Mesothelial cell of epicardium (in vitro differentiated cells): ENCODE results near the gene FXYD2. TPM values are rescaled to one million over a fixed set of nuclear protein-coding genes. Genes with fewer than 3 reads are reported as not detected.

ENCODE experiments used
- DNase-seq, 2 experiments: peaks; one replicate each; pipeline ENCODE4 v3.0.0; 2021; ENCODE audit warnings: low spot score in 2 of 2; ENCODE audit not compliant: unreplicated experiment in 2 of 2
- H3K27ac Mint-ChIP-seq: 2 replicates; pipeline ENCODE4 v1.8.0; 2021; ENCODE audit warnings: mixed read lengths
- H3K27me3 Mint-ChIP-seq: 2 replicates; pipeline ENCODE4 v1.8.0; 2021; ENCODE audit warnings: low read depth, mixed read lengths
- H3K36me3 Mint-ChIP-seq: 2 replicates; pipeline ENCODE4 v1.8.0; 2021; ENCODE audit warnings: mixed read lengths
- H3K4me1 Mint-ChIP-seq: 2 replicates; pipeline ENCODE4 v1.8.0; 2021; ENCODE audit warnings: mixed read lengths
- H3K4me3 Mint-ChIP-seq: 2 replicates; pipeline ENCODE4 v1.8.0; 2021; ENCODE audit warnings: mild to moderate bottlenecking, moderate library complexity, mixed read lengths
- H3K9me3 Mint-ChIP-seq: 2 replicates; pipeline ENCODE4 v1.8.0; 2021; ENCODE audit warnings: mixed read lengths
- CTCF ChIP-seq: fragments of 200-600 bp; sonication (generic); IDR thresholded peaks from one replicate; pipeline ENCODE4 v1.5.0; 2021; ENCODE audit warnings: antibody characterized with exemption; ENCODE audit not compliant: unreplicated experiment
- total RNA-seq: library from RNA; stranded (reverse); gene quantifications from 3 replicates; pipeline ENCODE4 v1.2.1, GENCODE V29; 2021

FXYD2 gene
- total RNA-seq, 1 donor from 2014 or later = 6.3 TPM

- no peak for TF ChIP-seq CTCF
- peaks cover 79% of the 10 kb centered on the region for H3K27me3 Mint-ChIP-seq
- H3K27ac Mint-ChIP-seq = no peak overlapping the region
- no peaks in the 10 kb centered on the region for H3K9me3 Mint-ChIP-seq
- H3K4me3 Mint-ChIP-seq = no peak overlapping the region
- H3K4me1 Mint-ChIP-seq = peaks cover 40% of the 10 kb centered on the region
- H3K36me3 Mint-ChIP-seq = no peaks in the 10 kb centered on the region
- peak in 1 of 2 experiments; percentile 71 for DNase-seq
Measured at GRCh38 chr11:117809236-117810055, 15.1 kb downstream of the FXYD2 start.

GRCh38 chr11:117808784-117809183 lies 15.8 kb downstream of the FXYD2 start:
- DNase-seq = no peak
- Mint-ChIP-seq H3K4me3 (no peak overlapping the region), H3K27ac (no peak overlapping the region), H3K27me3 (peaks cover 86% of the 10 kb centered on the region), H3K36me3 (no peaks in the 10 kb centered on the region), H3K9me3 (no peaks in the 10 kb centered on the region), H3K4me1 (peaks cover 34% of the 10 kb centered on the region)
- no peak for TF ChIP-seq CTCF

GRCh38 chr11:117807482-117808327 lies 16.8 kb downstream of the FXYD2 start:
- H3K4me3 Mint-ChIP-seq = no peak overlapping the region
- H3K36me3 Mint-ChIP-seq = no peaks in the 10 kb centered on the region
- no peak overlapping the region for H3K27ac Mint-ChIP-seq
- peaks cover 91% of the 10 kb centered on the region for H3K27me3 Mint-ChIP-seq
- H3K4me1 Mint-ChIP-seq = peaks cover 26% of the 10 kb centered on the region
- peak; percentile 66 to 84 for DNase-seq
- TF ChIP-seq CTCF = peak; percentile 97
- no peaks in the 10 kb centered on the region for H3K9me3 Mint-ChIP-seq

- Mint-ChIP-seq H3K4me1 (peaks cover 22% of the 10 kb centered on the region), H3K36me3 (no peaks in the 10 kb centered on the region), H3K27ac (no peak overlapping the region), H3K4me3 (no peak overlapping the region), H3K9me3 (no peaks in the 10 kb centered on the region), H3K27me3 (peaks cover 92% of the 10 kb centered on the region)
- DNase-seq = no peak
- no peak for TF ChIP-seq CTCF
Measured at GRCh38 chr11:117806846-117807245, 17.7 kb downstream of the FXYD2 start.

- peaks cover 89% of the 10 kb centered on the region for H3K27me3 Mint-ChIP-seq
- DNase-seq = no peak
- no peaks in the 10 kb centered on the region for H3K36me3 Mint-ChIP-seq
- H3K9me3 Mint-ChIP-seq = no peaks in the 10 kb centered on the region
- no peak for TF ChIP-seq CTCF
- peaks cover 10% of the 10 kb centered on the region for H3K4me1 Mint-ChIP-seq
- no peak overlapping the region for H3K27ac Mint-ChIP-seq
- no peak overlapping the region for H3K4me3 Mint-ChIP-seq
Measured at GRCh38 chr11:117805045-117805444, 19.5 kb downstream of the FXYD2 start.
